ENCODE measurements around the gene SCOC.

Gene SCOC

GRCh38 chr4:140382732-140383131 is 9.3 kb downstream of the SCOC start:
- TF ChIP-seq TAF1 (IDR thresholded peaks at IDR 0.05; ENCODE audit: borderline replicate concordance, insufficient read depth, low read length) (no peak), FOXP2 (optimal IDR thresholded peaks at IDR 0.05; ENCODE audit: borderline replicate concordance, extremely low read depth, extremely low read length, insufficient read depth) (no peak)

- no peak for TF ChIP-seq SIN3A (IDR thresholded peaks at IDR 0.05; ENCODE audit: borderline replicate concordance, insufficient read depth, low read length)
Observed at GRCh38 chr4:140388015-140388414, 14.6 kb downstream of the SCOC start.

- no peak for TF ChIP-seq TAF1 (IDR thresholded peaks at IDR 0.05; ENCODE audit: borderline replicate concordance, insufficient read depth, low read length)
Observed at GRCh38 chr4:140395668-140396067, 22.2 kb downstream of the SCOC start.

GRCh38 chr4:140400111-140400510 is 26.7 kb downstream of the SCOC start:
- no peak for TF ChIP-seq SIN3A (IDR thresholded peaks at IDR 0.05; ENCODE audit: borderline replicate concordance, insufficient read depth, low read length)
- no peak for TF ChIP-seq TAF1 (IDR thresholded peaks at IDR 0.05; ENCODE audit: borderline replicate concordance, insufficient read depth, low read length)
- TF ChIP-seq REST (IDR thresholded peaks at IDR 0.05; ENCODE audit: insufficient read depth in 1 of 2, low read depth in 2 of 2, low read length in 2 of 2), result no peak

- TF ChIP-seq SIN3A (IDR thresholded peaks at IDR 0.05; ENCODE audit: borderline replicate concordance, insufficient read depth, low read length), result no peak
- TF ChIP-seq TAF1 (IDR thresholded peaks at IDR 0.05; ENCODE audit: borderline replicate concordance, insufficient read depth, low read length), result no peak
- TF ChIP-seq REST (IDR thresholded peaks at IDR 0.05; ENCODE audit: insufficient read depth in 1 of 2, low read depth in 2 of 2, low read length in 2 of 2), result no peak
- no peak for TF ChIP-seq POLR2AphosphoS5 (IDR thresholded peaks at IDR 0.05; ENCODE audit: low read depth, low read length)
- TF ChIP-seq FOXP2 (optimal IDR thresholded peaks at IDR 0.05; ENCODE audit: borderline replicate concordance, extremely low read depth, extremely low read length, insufficient read depth), result no peak
Observed at GRCh38 chr4:140406292-140406691, 32.8 kb downstream of the SCOC start.

- TF ChIP-seq SIN3A (IDR thresholded peaks at IDR 0.05; ENCODE audit: borderline replicate concordance, insufficient read depth, low read length), result no peak
- no peak for TF ChIP-seq REST (IDR thresholded peaks at IDR 0.05; ENCODE audit: insufficient read depth in 1 of 2, low read depth in 2 of 2, low read length in 2 of 2)
- TF ChIP-seq TAF1 (IDR thresholded peaks at IDR 0.05; ENCODE audit: borderline replicate concordance, insufficient read depth, low read length), result no peak
- no peak for TF ChIP-seq FOXP2 (optimal IDR thresholded peaks at IDR 0.05; ENCODE audit: borderline replicate concordance, extremely low read depth, extremely low read length, insufficient read depth)
- no peak for TF ChIP-seq POLR2AphosphoS5 (IDR thresholded peaks at IDR 0.05; ENCODE audit: low read depth, low read length)
Observed at GRCh38 chr4:140408974-140409373, 35.5 kb downstream of the SCOC start.

- TF ChIP-seq FOXP2 (optimal IDR thresholded peaks at IDR 0.05; ENCODE audit: borderline replicate concordance, extremely low read depth, extremely low read length, insufficient read depth) (no peak), POLR2AphosphoS5 (IDR thresholded peaks at IDR 0.05; ENCODE audit: low read depth, low read length) (no peak)
Observed at GRCh38 chr4:140423106-140423505, 49.7 kb downstream of the SCOC start.

Measured in PFSK-1 (cell line).